KMS-11 (cell line): ENCODE measurements around the gene LRRK2.

Experiments
- H2AFZ ChIP-seq: fragments of 200-600 bp; sonication (generic); 2 replicates; pipeline ENCODE4 v1.6.1; 2016; ENCODE audit warnings: antibody characterized with exemption, mixed run types, low read depth
- H3K27ac ChIP-seq: fragments of 200-600 bp; sonication (generic); 2 replicates; pipeline ENCODE4 v1.6.1; 2016; ENCODE audit warnings: mild to moderate bottlenecking, mixed run types
- H3K27me3 ChIP-seq: fragments of 200-600 bp; sonication (generic); 2 replicates; pipeline ENCODE4 v1.6.1; 2017; ENCODE audit warnings: mild to moderate bottlenecking, low read depth, mixed run types, moderate library complexity; ENCODE audit not compliant: insufficient read depth
- H3K36me3 ChIP-seq: fragments of 200-600 bp; sonication (generic); 2 replicates; pipeline ENCODE4 v1.6.1; 2017; ENCODE audit warnings: mild to moderate bottlenecking, mixed run types; ENCODE audit not compliant: insufficient read depth
- H3K4me1 ChIP-seq: fragments of 200-600 bp; sonication (generic); 2 replicates; pipeline ENCODE4 v1.6.1; 2016; ENCODE audit warnings: mild to moderate bottlenecking, low read depth, mixed run types; ENCODE audit not compliant: poor library complexity, severe bottlenecking
- H3K4me2 ChIP-seq: fragments of 200-600 bp; sonication (generic); 2 replicates; pipeline ENCODE4 v1.7.0; 2016; ENCODE audit warnings: mild to moderate bottlenecking, mixed run types
- H3K4me3 ChIP-seq: fragments of 200-600 bp; sonication (generic); IDR thresholded peaks from 2 replicates; pipeline ENCODE4 v1.6.1; 2017; ENCODE audit warnings: low read depth, low read length, mixed read lengths; ENCODE audit not compliant: insufficient read depth
- H3K79me2 ChIP-seq: fragments of 200-600 bp; sonication (generic); 2 replicates; pipeline ENCODE4 v1.6.1; 2016; ENCODE audit warnings: low read depth, mixed run types; ENCODE audit not compliant: insufficient read depth
- H3K9ac ChIP-seq: fragments of 200-600 bp; sonication (generic); 2 replicates; pipeline ENCODE4 v1.6.1; 2016; ENCODE audit warnings: mild to moderate bottlenecking, mixed run types
- H4K20me1 ChIP-seq: fragments of 200-600 bp; sonication (generic); 2 replicates; pipeline ENCODE4 v1.6.1; 2016; ENCODE audit warnings: mild to moderate bottlenecking, mixed run types; ENCODE audit not compliant: insufficient read depth
- CTCF ChIP-seq: fragments of 200-600 bp; sonication (generic); conservative IDR thresholded peaks from 2 replicates; pipeline ENCODE4 v1.6.1; 2017; ENCODE audit warnings: low read depth, mild to moderate bottlenecking, antibody characterized with exemption, low read length, moderate library complexity, mixed read lengths

The LRRK2 gene

GRCh38 chr12:40390980-40391379 is 166.2 kb downstream of the LRRK2 start:
- H2AFZ ChIP-seq = no peak overlapping the region
- H3K4me2 ChIP-seq = no peak overlapping the region
- H4K20me1 ChIP-seq = no peaks in the 10 kb centered on the region
- no peak for TF ChIP-seq CTCF
- H3K79me2 ChIP-seq = no peaks in the 10 kb centered on the region
- no peaks in the 10 kb centered on the region for H3K4me1 ChIP-seq
- no peak overlapping the region for H3K4me3 ChIP-seq
- no peaks in the 10 kb centered on the region for H3K36me3 ChIP-seq
- H3K9ac ChIP-seq = no peak overlapping the region
- H3K27me3 ChIP-seq = no peaks in the 10 kb centered on the region
- H3K27ac ChIP-seq = no peak overlapping the region

- H3K27ac ChIP-seq = no peak overlapping the region
- H3K27me3 ChIP-seq = no peaks in the 10 kb centered on the region
- no peak overlapping the region for H3K9ac ChIP-seq
- H4K20me1 ChIP-seq = no peaks in the 10 kb centered on the region
- H3K36me3 ChIP-seq = no peaks in the 10 kb centered on the region
- H3K79me2 ChIP-seq = no peaks in the 10 kb centered on the region
- H2AFZ ChIP-seq = no peak overlapping the region
- no peak overlapping the region for H3K4me2 ChIP-seq
- H3K4me3 ChIP-seq = no peak overlapping the region
- H3K4me1 ChIP-seq = no peaks in the 10 kb centered on the region
- no peak for TF ChIP-seq CTCF
Observed at GRCh38 chr12:40393026-40393425, 168.2 kb downstream of the LRRK2 start.

GRCh38 chr12:40399656-40400055 is 174.9 kb downstream of the LRRK2 start:
- no peaks in the 10 kb centered on the region for H4K20me1 ChIP-seq
- no peak overlapping the region for H3K9ac ChIP-seq
- no peak overlapping the region for H3K4me2 ChIP-seq
- no peak overlapping the region for H3K4me3 ChIP-seq
- no peaks in the 10 kb centered on the region for H3K36me3 ChIP-seq
- no peaks in the 10 kb centered on the region for H3K79me2 ChIP-seq
- H3K4me1 ChIP-seq = no peaks in the 10 kb centered on the region
- no peak for TF ChIP-seq CTCF
- no peaks in the 10 kb centered on the region for H3K27me3 ChIP-seq
- no peak overlapping the region for H2AFZ ChIP-seq
- H3K27ac ChIP-seq = no peak overlapping the region

GRCh38 chr12:40405419-40405818 is 180.6 kb downstream of the LRRK2 start:
- H4K20me1 ChIP-seq = no peaks in the 10 kb centered on the region
- H3K27me3 ChIP-seq = no peaks in the 10 kb centered on the region
- no peaks in the 10 kb centered on the region for H3K4me1 ChIP-seq
- no peak overlapping the region for H3K4me2 ChIP-seq
- no peaks in the 10 kb centered on the region for H3K79me2 ChIP-seq
- H3K4me3 ChIP-seq = no peak overlapping the region
- no peak overlapping the region for H3K9ac ChIP-seq
- H2AFZ ChIP-seq = no peak overlapping the region
- H3K36me3 ChIP-seq = no peaks in the 10 kb centered on the region
- no peak overlapping the region for H3K27ac ChIP-seq
- TF ChIP-seq CTCF = no peak
